T-cell (primary cell): Measurements from ENCODE around the gene GEN1. TPM values are rescaled to one million over a fixed set of nuclear protein-coding genes. Genes with fewer than 3 reads are reported as not detected.

Experiments used
- ATAC-seq, 4 experiments: fragments of 200-7000 bp in 3 of 4; fragments of 150-1000 bp in 1 of 4; cut with Tn5 transposase; replicated peaks in 1 of 4; 1 replicate in 3 of 4; 2 replicates in 1 of 4; pipeline ENCODE4 v1.10.0; 2021; ENCODE audit warnings: moderate library complexity in 3 of 4, mild to moderate bottlenecking in 2 of 4, moderate number of reproducible peaks in 1 of 4
- CTCF ChIA-PET, 2 donors: fragments of 300-600 bp; sonication (Branson Sonifier 250); formaldehyde crosslinking; loops; one replicate each; lab custom pipeline; 2022; ENCODE audit warnings: antibody characterized with exemption in 2 of 2; lab: Charles Lee
- POLR2A ChIA-PET, 2 donors: fragments of 300-600 bp; sonication (Branson Sonifier 250); formaldehyde crosslinking; loops; one replicate each; lab custom pipeline; 2022; ENCODE audit warnings: antibody characterized with exemption in 2 of 2; lab: Charles Lee
- DNase-seq, 35 experiments: peaks; one replicate each; pipeline versions ENCODE4 v3.0.0 to v3.0.0-alpha.2; 2013 to 2023
- H3K27ac ChIP-seq: one replicate; pipeline ENCODE4 v1.5.1; 2013; ENCODE audit warnings: low read length
- H3K27me3 ChIP-seq, 2 experiments: replicated peaks in 1 of 2; 1 replicate in 1 of 2; 2 replicates in 1 of 2; pipeline versions ENCODE4 v1.6.1 to v1.7.0; 2013; ENCODE audit warnings: low read length in 1 of 2, mixed read lengths in 1 of 2; ENCODE audit not compliant: control insufficient read depth in 2 of 2, insufficient read depth in 2 of 2; ENCODE audit errors: extremely low read depth in 1 of 2
- H3K36me3 ChIP-seq, 2 donors: 1 replicate in 1 of 2; 2 replicates in 1 of 2; pipeline versions ENCODE4 v1.6.1 to v1.7.0; 2013; ENCODE audit warnings: low read length in 1 of 2; ENCODE audit not compliant: control insufficient read depth in 2 of 2, insufficient read depth in 1 of 2; ENCODE audit errors: extremely low read depth in 1 of 2
- H3K4me1 ChIP-seq, 2 experiments: 1 replicate in 1 of 2; 2 replicates in 1 of 2; pipeline versions ENCODE4 v1.6.1 to v1.7.0; 2013; ENCODE audit warnings: low read length in 2 of 2, mixed read lengths in 1 of 2; ENCODE audit not compliant: insufficient read depth in 2 of 2, control insufficient read depth in 1 of 2; ENCODE audit errors: extremely low read depth in 1 of 2
- H3K4me3 ChIP-seq, 2 donors: 1 replicate in 1 of 2; 2 replicates in 1 of 2; pipeline versions ENCODE4 v1.5.1 to v1.7.0; 2013; ENCODE audit warnings: mild to moderate bottlenecking in 2 of 2, low read length in 1 of 2, moderate library complexity in 1 of 2; ENCODE audit not compliant: control insufficient read depth in 1 of 2; ENCODE audit errors: extremely low read depth in 1 of 2
- H3K9me3 ChIP-seq: 2 replicates; pipeline ENCODE4 v1.7.0; 2013
- H3K27ac Mint-ChIP-seq, 2 donors: one replicate each; pipeline ENCODE4 v1.8.0; 2020 to 2021; ENCODE audit warnings: mild to moderate bottlenecking in 2 of 2, mixed read lengths in 2 of 2
- H3K27me3 Mint-ChIP-seq, 2 donors: one replicate each; pipeline ENCODE4 v1.8.0; 2021 to 2022; ENCODE audit warnings: mixed read lengths in 2 of 2
- H3K36me3 Mint-ChIP-seq: one replicate; pipeline ENCODE4 v1.8.0; 2021; ENCODE audit warnings: mixed read lengths
- H3K4me1 Mint-ChIP-seq, 3 donors: one replicate each; pipeline ENCODE4 v1.8.0; 2020 to 2022; ENCODE audit warnings: mixed read lengths in 3 of 3, mild to moderate bottlenecking in 1 of 3
- H3K4me3 Mint-ChIP-seq, 3 donors: one replicate each; pipeline ENCODE4 v1.8.0; 2020 to 2022; ENCODE audit warnings: mild to moderate bottlenecking in 3 of 3, mixed read lengths in 3 of 3, moderate library complexity in 3 of 3
- H3K9me3 Mint-ChIP-seq, 3 donors: one replicate each; pipeline ENCODE4 v1.8.0; 2020 to 2022; ENCODE audit warnings: mixed read lengths in 3 of 3
- WGBS: methylation state at CpG from one replicate; pipeline ENCODE4 v1.1.5; 2013; ENCODE audit warnings: missing lambda C conversion rate; ENCODE audit not compliant: insufficient coverage; 5-methylcytosine and 5-hydroxymethylcytosine counted together
- total RNA-seq, 35 experiments: library from RNA in 6 of 35; stranded (reverse) in 6 of 35; fragments of 120-200 nt in 1 of 35; gene quantifications; one replicate each; pipeline versions ENCODE4 v1.2.1 to v1.2.4 and lab custom pipeline; 2013 to 2026

Gene GEN1
- total RNA-seq, 5 donors from 2014 or later (not counting 1 experiment from before 2014, with no cell fraction given), result 7.6 to 9.2 (median 7.7) TPM

- ChIA-PET CTCF (no interaction called here), POLR2A (no interaction called here)
- H3K4me3 ChIP-seq, result no peak overlapping the region
- DNase-seq (no peak), ATAC-seq (no peak)
- H3K27ac ChIP-seq, result no peak overlapping the region
- H3K9me3 ChIP-seq, result no peaks in the 10 kb centered on the region
- Mint-ChIP-seq H3K4me1 (no peaks in the 10 kb centered on the region), H3K9me3 (no peaks in the 10 kb centered on the region), H3K4me3 (no peak overlapping the region), H3K27ac (no peak overlapping the region), H3K36me3 (peaks cover 18% of the 10 kb centered on the region), H3K27me3 (no peaks in the 10 kb centered on the region)
- 100% methylated on average over 3 of the region's 4 CpGs for WGBS
- H3K4me1 ChIP-seq, result no peaks in the 10 kb centered on the region
- no peaks in the 10 kb centered on the region for H3K27me3 ChIP-seq
- H3K36me3 ChIP-seq, result no peaks in the 10 kb centered on the region
These were observed 15.0 kb downstream of the GEN1 start for GRCh38 chr2:17768894-17769293.

GRCh38 chr2:17771956-17772355 lies 18.0 kb downstream of the GEN1 start:
- H3K27ac ChIP-seq, result no peak overlapping the region
- WGBS, result no CpG with 5 or more reads among the region's 2 CpGs
- H3K36me3 Mint-ChIP-seq, result peaks cover 15% of the 10 kb centered on the region
- no peaks in the 10 kb centered on the region for H3K4me1 ChIP-seq
- H3K27ac Mint-ChIP-seq, result no peak overlapping the region
- H3K27me3 ChIP-seq, result no peaks in the 10 kb centered on the region
- H3K36me3 ChIP-seq, result no peaks in the 10 kb centered on the region
- CTCF ChIA-PET, result no interaction called here
- no peaks in the 10 kb centered on the region for H3K27me3 Mint-ChIP-seq
- no peak overlapping the region for H3K4me3 Mint-ChIP-seq
- POLR2A ChIA-PET, result no interaction called here
- DNase-seq, result no peak
- no peaks in the 10 kb centered on the region for H3K9me3 Mint-ChIP-seq
- H3K4me1 Mint-ChIP-seq, result no peaks in the 10 kb centered on the region
- no peak for ATAC-seq
- no peak overlapping the region for H3K4me3 ChIP-seq
- H3K9me3 ChIP-seq, result no peaks in the 10 kb centered on the region

- Histone ChIP-seq H3K36me3 (no peaks in the 10 kb centered on the region), H3K4me1 (no peaks in the 10 kb centered on the region), H3K9me3 (no peaks in the 10 kb centered on the region), H3K4me3 (no peak overlapping the region), H3K27ac (no peak overlapping the region), H3K27me3 (no peaks in the 10 kb centered on the region)
- H3K27ac Mint-ChIP-seq, result no peak overlapping the region
- peaks cover 12% of the 10 kb centered on the region for H3K36me3 Mint-ChIP-seq
- no peak for ATAC-seq
- no peak for DNase-seq
- no CpG with 5 or more reads among the region's 2 CpGs for WGBS
- ChIA-PET CTCF (no interaction called here), POLR2A (no interaction called here)
- no peaks in the 10 kb centered on the region for H3K4me1 Mint-ChIP-seq
- no peak overlapping the region for H3K4me3 Mint-ChIP-seq
- H3K9me3 Mint-ChIP-seq, result no peaks in the 10 kb centered on the region
- no peaks in the 10 kb centered on the region for H3K27me3 Mint-ChIP-seq
These were observed 18.6 kb downstream of the GEN1 start for GRCh38 chr2:17772532-17772931.

- DNase-seq (no peak), ATAC-seq (no peak)
- 100% methylated on average over 1 of the region's 1 CpG for WGBS
- POLR2A ChIA-PET, result no interaction called here
- Histone ChIP-seq H3K4me3 (no peak overlapping the region), H3K4me1 (no peaks in the 10 kb centered on the region), H3K27me3 (no peaks in the 10 kb centered on the region), H3K27ac (no peak overlapping the region), H3K9me3 (no peaks in the 10 kb centered on the region), H3K36me3 (peaks cover 0 to 7% of the 10 kb centered on the region in 2 donors)
- Mint-ChIP-seq H3K27ac (no peak overlapping the region), H3K36me3 (peaks cover 21% of the 10 kb centered on the region), H3K4me3 (no peak overlapping the region), H3K4me1 (no peaks in the 10 kb centered on the region), H3K9me3 (peaks cover 0 to 3% (median 3%) of the 10 kb centered on the region in 3 donors), H3K27me3 (no peaks in the 10 kb centered on the region)
- CTCF ChIA-PET, result interaction anchor here in 1 of 2 donors (0.8 kb wide), 1 partner anchor 14 kb away, joined by 4 read pairs; no protein-coding TSS in a partner anchor
These were observed 26.6 kb downstream of the GEN1 start for GRCh38 chr2:17780546-17780945.

- peaks cover 0 to 7% of the 10 kb centered on the region in 2 donors for H3K36me3 ChIP-seq
- H3K4me3 ChIP-seq, result no peak overlapping the region
- peaks cover 0 to 3% (median 3%) of the 10 kb centered on the region in 3 donors for H3K9me3 Mint-ChIP-seq
- ChIA-PET POLR2A (no interaction called here), CTCF (no interaction called here)
- H3K27ac ChIP-seq, result no peak overlapping the region
- H3K36me3 Mint-ChIP-seq, result peaks cover 21% of the 10 kb centered on the region
- no peaks in the 10 kb centered on the region for H3K27me3 ChIP-seq
- H3K9me3 ChIP-seq, result no peaks in the 10 kb centered on the region
- DNase-seq, result no peak
- H3K27ac Mint-ChIP-seq, result no peak overlapping the region
- no peak for ATAC-seq
- no peaks in the 10 kb centered on the region for H3K27me3 Mint-ChIP-seq
- H3K4me1 Mint-ChIP-seq, result no peaks in the 10 kb centered on the region
- no CpG with 5 or more reads among the region's 1 CpG for WGBS
- no peaks in the 10 kb centered on the region for H3K4me1 ChIP-seq
- H3K4me3 Mint-ChIP-seq, result no peak overlapping the region
These were observed 27.5 kb downstream of the GEN1 start for GRCh38 chr2:17781482-17781881.

GRCh38 chr2:17786727-17787126 lies 32.8 kb downstream of the GEN1 start:
- Histone ChIP-seq H3K27me3 (peaks cover 0 to 3% of the 10 kb centered on the region in 2 experiments), H3K4me1 (no peaks in the 10 kb centered on the region), H3K27ac (no peak overlapping the region), H3K4me3 (no peak overlapping the region), H3K36me3 (no peaks in the 10 kb centered on the region), H3K9me3 (no peaks in the 10 kb centered on the region)
- 94% methylated on average over 2 of the region's 3 CpGs for WGBS
- Mint-ChIP-seq H3K4me1 (no peaks in the 10 kb centered on the region), H3K27ac (no peak overlapping the region), H3K4me3 (no peak overlapping the region), H3K36me3 (peaks cover 12% of the 10 kb centered on the region), H3K9me3 (peaks cover 0 to 3% (median 3%) of the 10 kb centered on the region in 3 donors), H3K27me3 (peaks cover 11 to 13% of the 10 kb centered on the region in 2 donors)
- ATAC-seq, result no peak
- no peak for DNase-seq
- ChIA-PET CTCF (no interaction called here), POLR2A (no interaction called here)

- Mint-ChIP-seq H3K27ac (no peak overlapping the region), H3K4me1 (no peaks in the 10 kb centered on the region), H3K36me3 (no peaks in the 10 kb centered on the region), H3K9me3 (no peaks in the 10 kb centered on the region), H3K27me3 (peaks cover 22 to 28% of the 10 kb centered on the region in 2 donors), H3K4me3 (no peak overlapping the region)
- no peak for ATAC-seq
- Histone ChIP-seq H3K27ac (no peak overlapping the region), H3K4me1 (no peaks in the 10 kb centered on the region), H3K9me3 (no peaks in the 10 kb centered on the region), H3K4me3 (no peak overlapping the region), H3K36me3 (no peaks in the 10 kb centered on the region), H3K27me3 (peaks cover 0 to 7% of the 10 kb centered on the region in 2 experiments)
- ChIA-PET POLR2A (no interaction called here), CTCF (no interaction called here)
- 100% methylated on average over 1 of the region's 4 CpGs for WGBS
- no peak for DNase-seq
These were observed 34.8 kb downstream of the GEN1 start for GRCh38 chr2:17788773-17789172.
